Bronchial epithelial cell (primary cell): ENCODE data around the gene FGD1. TPM values are rescaled to one million over a fixed set of nuclear protein-coding genes. Genes with fewer than 3 reads are reported as not detected.

ENCODE experiments used
- DNase-seq: peaks from one replicate; pipeline ENCODE4 v3.0.0-alpha.2; 2010; ENCODE audit warnings: low read depth
- FAIRE-seq: peaks from 2 replicates; lab custom pipeline; 2011; peaks lifted over from hg19 to GRCh38; lab: Jason Lieb, UNC
- H3K27me3 ChIP-seq: 2 replicates; pipeline ENCODE4 v1.5.1; 2011; ENCODE audit warnings: low read length; ENCODE audit not compliant: control insufficient read depth, insufficient read depth
- H3K36me3 ChIP-seq: 2 replicates; pipeline ENCODE4 v1.5.1; 2011; ENCODE audit warnings: low read length; ENCODE audit not compliant: control insufficient read depth, insufficient read depth
- H3K4me3 ChIP-seq: 2 replicates; pipeline ENCODE4 v1.5.1; 2011; ENCODE audit warnings: mild to moderate bottlenecking, low read depth, low read length, control low read depth
- total RNA-seq: library from RNA; depleted of rRNA; stranded (reverse); fragments of >200 nt; gene quantifications from 2 replicates; pipeline ENCODE4 v1.2.1, GENCODE V29; 2014
- TF ChIP-seq, protein P1 (sequence below): IDR thresholded peaks from 2 replicates; pipeline ENCODE4 v1.5.1; 2011; ENCODE audit warnings: mild to moderate bottlenecking, moderate library complexity, low read length, control low read depth, inconsistent platforms; ENCODE audit not compliant: insufficient read depth, severe bottlenecking

FGD1 gene
- total RNA-seq, 1 donor from 2014 or later, result 1.1 TPM

DNA sequence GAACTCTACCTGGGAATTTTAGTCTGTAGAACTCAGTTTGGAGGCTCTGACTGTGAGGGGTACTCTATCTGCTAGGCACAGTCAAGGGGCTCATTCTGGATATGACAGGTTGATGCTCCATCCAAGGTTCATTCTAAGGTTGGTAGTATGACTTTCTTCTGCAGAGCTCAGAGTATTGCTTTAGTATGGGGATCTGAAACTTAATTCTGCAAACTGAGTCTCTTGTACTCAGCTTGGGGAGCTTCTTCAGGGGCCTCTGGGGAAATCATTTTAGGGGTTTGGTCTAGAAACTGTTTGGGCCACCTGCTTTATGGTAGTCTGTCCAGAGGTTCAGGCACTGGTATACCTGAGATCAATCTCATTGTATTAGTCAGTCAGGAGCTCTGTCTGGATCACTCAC is 65.5 kb downstream of the FGD1 start:
- H3K4me3 ChIP-seq, result no peak overlapping the region
- DNase-seq, result no peak
- FAIRE-seq, result no peak
- H3K36me3 ChIP-seq, result no peaks in the 10 kb centered on the region
- TF ChIP-seq, protein P1, sequence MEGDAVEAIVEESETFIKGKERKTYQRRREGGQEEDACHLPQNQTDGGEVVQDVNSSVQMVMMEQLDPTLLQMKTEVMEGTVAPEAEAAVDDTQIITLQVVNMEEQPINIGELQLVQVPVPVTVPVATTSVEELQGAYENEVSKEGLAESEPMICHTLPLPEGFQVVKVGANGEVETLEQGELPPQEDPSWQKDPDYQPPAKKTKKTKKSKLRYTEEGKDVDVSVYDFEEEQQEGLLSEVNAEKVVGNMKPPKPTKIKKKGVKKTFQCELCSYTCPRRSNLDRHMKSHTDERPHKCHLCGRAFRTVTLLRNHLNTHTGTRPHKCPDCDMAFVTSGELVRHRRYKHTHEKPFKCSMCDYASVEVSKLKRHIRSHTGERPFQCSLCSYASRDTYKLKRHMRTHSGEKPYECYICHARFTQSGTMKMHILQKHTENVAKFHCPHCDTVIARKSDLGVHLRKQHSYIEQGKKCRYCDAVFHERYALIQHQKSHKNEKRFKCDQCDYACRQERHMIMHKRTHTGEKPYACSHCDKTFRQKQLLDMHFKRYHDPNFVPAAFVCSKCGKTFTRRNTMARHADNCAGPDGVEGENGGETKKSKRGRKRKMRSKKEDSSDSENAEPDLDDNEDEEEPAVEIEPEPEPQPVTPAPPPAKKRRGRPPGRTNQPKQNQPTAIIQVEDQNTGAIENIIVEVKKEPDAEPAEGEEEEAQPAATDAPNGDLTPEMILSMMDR, result no peak
- no peaks in the 10 kb centered on the region for H3K27me3 ChIP-seq

DNA sequence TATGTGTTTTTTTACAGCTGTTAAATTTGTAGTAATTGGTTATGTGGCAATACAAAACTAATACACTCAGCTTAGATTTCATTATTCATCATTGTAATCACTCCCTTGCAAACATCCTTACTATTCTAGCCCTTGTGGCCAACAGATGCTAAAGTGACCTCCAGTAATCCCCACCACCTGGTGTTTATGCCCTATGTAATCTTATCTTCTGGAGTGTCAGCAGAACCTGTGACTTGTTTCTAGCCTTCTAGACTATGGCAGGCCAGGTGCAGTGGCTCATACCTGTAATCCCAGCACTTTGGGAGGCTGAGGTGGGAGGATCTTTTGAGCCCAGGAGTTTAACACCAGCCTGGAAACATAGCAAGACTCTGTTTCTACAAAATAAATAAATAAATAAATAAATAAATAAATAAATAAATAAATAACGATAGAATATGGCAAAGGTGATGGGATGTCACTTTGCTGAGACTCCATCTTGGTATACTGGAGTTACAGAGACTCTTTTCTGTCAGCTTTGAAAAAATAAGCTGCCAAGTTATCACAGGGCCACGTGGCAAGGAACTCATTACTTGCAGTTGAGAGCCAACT is 68.1 kb downstream of the FGD1 start:
- Histone ChIP-seq H3K4me3 (no peak overlapping the region), H3K36me3 (no peaks in the 10 kb centered on the region), H3K27me3 (no peaks in the 10 kb centered on the region)
- TF ChIP-seq, protein P1, result no peak
- DNase-seq, result no peak
- FAIRE-seq, result no peak

DNA sequence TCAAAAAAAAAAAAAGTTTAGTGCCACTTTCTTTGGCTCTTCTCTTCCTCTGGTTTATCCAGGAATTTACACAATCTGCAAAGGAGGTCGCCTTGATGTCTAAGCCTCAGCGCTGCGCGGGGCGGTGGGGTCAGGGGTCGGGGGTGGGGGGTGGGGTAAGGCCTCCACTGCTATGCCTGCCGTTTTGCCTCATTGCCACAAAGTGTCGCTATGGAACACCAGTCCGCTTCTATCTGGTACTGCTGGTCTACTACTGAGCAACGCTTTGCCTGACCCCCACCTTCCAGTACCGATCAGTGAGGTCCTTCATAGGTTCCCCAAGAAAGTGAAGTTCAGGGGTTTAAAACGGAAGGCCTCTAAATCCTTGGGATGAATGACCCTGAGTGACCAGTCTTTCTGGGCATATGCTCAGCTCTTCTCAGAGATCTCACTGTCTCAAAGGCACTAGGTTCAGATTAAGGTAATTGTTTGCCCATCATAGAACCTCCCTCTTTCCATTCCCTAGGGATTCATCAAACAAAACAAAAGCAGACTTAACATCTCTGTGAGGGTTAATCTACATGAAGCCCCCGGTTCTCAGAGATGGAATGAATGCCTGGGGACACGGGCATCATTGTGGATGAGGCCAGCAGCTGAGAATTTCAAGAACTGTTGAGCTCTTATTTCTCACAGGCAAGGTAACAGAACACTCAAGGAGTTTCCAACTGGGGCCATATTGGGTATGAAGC is 72.7 kb downstream of the FGD1 start:
- TF ChIP-seq, protein P1, result no peak
- no peaks in the 10 kb centered on the region for H3K27me3 ChIP-seq
- no peak overlapping the region for H3K4me3 ChIP-seq
- FAIRE-seq (no peak), DNase-seq (no peak)
- H3K36me3 ChIP-seq, result no peaks in the 10 kb centered on the region

DNA sequence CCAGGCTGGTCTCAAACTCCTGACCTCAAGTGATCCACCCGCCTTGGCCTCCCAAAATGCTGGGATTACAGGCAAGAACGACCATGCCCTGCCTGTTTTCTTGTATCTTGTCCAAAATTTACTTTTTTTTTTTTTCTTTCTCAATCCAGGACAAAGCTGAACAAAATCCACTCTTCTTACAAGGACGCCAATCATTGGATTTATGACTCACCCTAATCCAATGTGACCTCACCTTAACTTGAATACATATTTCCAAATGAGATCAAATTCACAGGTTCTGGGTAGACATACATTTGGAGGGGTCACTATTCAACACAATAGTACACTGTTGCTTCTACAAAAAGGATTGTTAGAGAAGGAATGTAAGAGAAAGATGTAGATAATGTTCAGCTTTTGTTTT is 73.9 kb downstream of the FGD1 start:
- TF ChIP-seq, protein P1, result no peak
- DNase-seq (peak; percentile 3), FAIRE-seq (no peak)
- Histone ChIP-seq H3K36me3 (no peaks in the 10 kb centered on the region), H3K27me3 (no peaks in the 10 kb centered on the region), H3K4me3 (no peak overlapping the region)

DNA sequence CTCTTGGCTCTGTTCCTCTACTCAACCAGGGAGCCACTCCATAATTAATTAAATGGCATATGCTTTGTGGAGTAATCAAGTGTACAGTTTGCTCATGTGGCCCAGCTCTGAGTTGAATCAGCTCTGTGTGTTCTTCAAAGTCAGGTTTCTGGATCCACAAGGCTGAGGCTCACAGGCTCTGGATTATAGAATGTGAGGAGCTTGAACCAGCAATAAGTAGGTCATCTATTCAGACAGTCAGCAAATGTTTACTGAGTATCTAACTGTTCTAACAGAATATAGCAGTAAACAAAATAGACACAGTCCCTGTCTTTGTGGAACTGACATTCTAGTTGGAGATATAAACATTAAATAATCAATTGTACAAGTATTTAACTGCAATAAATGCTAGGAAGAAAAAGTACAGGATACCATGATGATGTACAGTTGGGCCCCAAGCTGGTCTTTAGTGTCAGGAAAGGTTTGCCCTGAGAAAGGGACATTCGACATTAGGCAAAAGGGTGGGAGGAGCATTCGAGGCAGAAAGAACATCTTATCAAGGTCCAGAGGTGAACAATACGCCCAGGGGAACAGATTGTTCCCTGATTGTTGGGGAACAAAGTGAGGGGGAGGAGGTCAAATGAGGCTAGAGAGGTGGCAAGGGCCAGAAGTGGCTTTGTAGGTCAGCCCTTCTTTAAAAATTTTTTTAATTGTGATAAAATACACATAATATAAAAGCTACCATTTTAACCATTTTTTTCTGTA is 76.3 kb downstream of the FGD1 start:
- TF ChIP-seq, protein P1, result no peak
- Histone ChIP-seq H3K27me3 (no peaks in the 10 kb centered on the region), H3K36me3 (no peaks in the 10 kb centered on the region), H3K4me3 (no peak overlapping the region)
- no peak for DNase-seq
- FAIRE-seq, result no peak
